ENCODE data around the gene GCDH. TPM values are rescaled to one million over a fixed set of nuclear protein-coding genes. Genes with fewer than 3 reads are reported as not detected.

Gene GCDH
- total RNA-seq, 2 donors from 2014 or later = 66.4 to 81.7 TPM

DNA sequence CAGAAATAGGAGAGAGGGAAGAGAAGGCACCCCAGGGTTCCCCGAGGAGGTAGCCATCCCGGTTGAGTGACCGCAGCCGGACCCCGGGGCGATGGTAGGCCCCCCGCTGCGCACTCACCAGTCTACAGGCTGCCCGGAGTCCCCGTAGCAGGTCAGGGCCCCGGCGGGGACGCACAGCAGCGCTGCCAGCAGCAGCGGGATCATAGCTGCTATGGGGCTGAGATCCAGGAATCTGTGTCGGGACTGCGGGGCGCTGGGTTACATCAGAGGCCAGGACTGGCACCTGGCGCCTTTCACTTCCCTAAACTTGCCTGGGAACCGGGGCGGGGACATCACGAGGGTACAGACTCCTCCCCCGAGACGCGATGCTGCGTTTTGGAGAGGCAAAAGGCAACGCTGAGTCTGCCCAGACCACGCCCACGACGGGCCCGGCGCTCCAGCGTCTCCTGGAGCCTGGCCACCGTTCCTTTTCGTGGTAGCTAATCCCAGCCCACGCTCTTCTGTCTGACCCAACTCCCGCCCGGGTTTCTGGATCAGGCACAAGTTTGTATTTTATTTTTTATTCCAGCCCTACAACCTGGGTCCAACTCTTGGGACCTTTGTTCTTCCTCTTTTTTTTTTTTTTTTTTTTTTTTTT lies 9.7 kb upstream of the GCDH start, which contains the start of gene DNASE2:
TSS of gene DNASE2 (minus strand) at position 278 of the 637 bp plus-strand sequence. CDS start at position 204, 74 bp downstream.
- Histone ChIP-seq H3K36me3 (no peaks in the 10 kb centered on the region), H3K27me3 (replicated peaks; ENCODE audit: insufficient read depth) (no peaks in the 10 kb centered on the region), H3K9me3 (no peaks in the 10 kb centered on the region), H3K4me3 (peak within 1 kb of the TSS; percentile 45 to 65), H3K4me1 (replicated peaks) (no peaks in the 10 kb centered on the region), H3K27ac (peak within 1 kb of the TSS; percentile 74 to 83)
- peak; percentile 98 for DNase-seq (ENCODE audit: low spot score)
- under 1% methylated on average over 38 of the region's 38 CpGs for WGBS
- TF ChIP-seq POLR2AphosphoS5 (IDR thresholded peaks at IDR 0.05) (peak; percentile 98), CTCF (IDR thresholded peaks at IDR 0.05) (peak in 1 of 4 experiments; percentile 12), POLR2A (IDR thresholded peaks at IDR 0.05) (peak; percentile 98)
- intact Hi-C loops (cut with DNase I) = loop anchor here (10.0 kb wide), 1 partner anchor 54 kb away; the partner anchor contains the start of genes CALR and FARSA

DNA sequence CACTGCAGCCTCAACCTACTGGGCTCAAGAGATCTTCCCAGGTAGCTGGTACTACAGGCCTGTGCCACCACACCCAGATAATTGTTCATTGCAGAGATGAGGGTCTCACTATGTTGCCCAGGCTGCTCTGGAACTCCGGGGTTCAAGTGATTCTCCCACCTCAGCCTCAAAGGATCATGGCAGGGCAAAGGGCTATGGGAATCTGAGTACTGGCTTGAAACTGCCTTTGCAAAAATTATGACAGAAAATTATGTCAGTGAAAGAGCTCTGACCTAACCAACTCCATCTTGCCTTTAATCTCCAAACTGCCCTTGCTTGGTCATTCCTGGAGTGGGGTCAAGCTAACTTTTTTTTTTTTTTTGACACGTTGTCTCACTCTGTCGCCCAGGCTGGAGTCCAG lies 8.4 kb upstream of the GCDH start:
- intact Hi-C loops (cut with DNase I) = loop anchor here (10.0 kb wide), 1 partner anchor 52 kb away; the partner anchor contains the start of genes CALR and FARSA
- H3K4me3 ChIP-seq = no peak overlapping the region
- no peaks in the 10 kb centered on the region for H3K27me3 ChIP-seq (replicated peaks; ENCODE audit: insufficient read depth)
- no peak for DNase-seq (ENCODE audit: low spot score)
- H3K27ac ChIP-seq = no peak overlapping the region
- TF ChIP-seq CTCF (IDR thresholded peaks at IDR 0.05) (no peak), POLR2A (IDR thresholded peaks at IDR 0.05) (no peak), POLR2AphosphoS5 (IDR thresholded peaks at IDR 0.05) (no peak)
- H3K9me3 ChIP-seq = no peaks in the 10 kb centered on the region
- H3K4me1 ChIP-seq (replicated peaks) = no peaks in the 10 kb centered on the region
- 91% methylated on average over 3 of the region's 3 CpGs for WGBS
- H3K36me3 ChIP-seq = no peaks in the 10 kb centered on the region

DNA sequence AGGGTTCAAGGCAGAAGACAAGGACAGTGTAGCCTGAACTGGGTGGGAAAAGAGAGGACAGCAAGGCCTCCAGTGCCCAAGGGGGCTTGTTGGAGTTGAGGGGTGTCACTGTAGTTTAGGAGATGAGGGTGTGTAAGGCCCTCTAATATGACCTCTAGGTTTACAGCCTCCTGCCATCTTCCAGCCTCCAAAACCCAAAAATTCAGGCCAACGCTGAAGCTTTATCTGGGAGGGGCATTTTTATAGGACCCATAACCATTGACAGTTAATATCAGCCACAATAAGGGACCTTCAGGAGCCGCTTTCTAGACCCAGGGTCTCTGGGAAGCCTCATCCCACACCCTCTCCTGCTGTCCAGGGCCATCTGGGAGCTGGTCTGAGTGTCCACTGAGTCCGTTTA lies 6.8 kb upstream of the GCDH start:
- H3K4me3 ChIP-seq = no peak overlapping the region
- TF ChIP-seq POLR2A (IDR thresholded peaks at IDR 0.05) = no peak
- no peak for TF ChIP-seq CTCF (IDR thresholded peaks at IDR 0.05)
- TF ChIP-seq POLR2AphosphoS5 (IDR thresholded peaks at IDR 0.05) = no peak
- no peak for DNase-seq (ENCODE audit: low spot score)
- H3K36me3 ChIP-seq = no peaks in the 10 kb centered on the region
- no peaks in the 10 kb centered on the region for H3K27me3 ChIP-seq (replicated peaks; ENCODE audit: insufficient read depth)
- no peaks in the 10 kb centered on the region for H3K9me3 ChIP-seq
- intact Hi-C loops (cut with DNase I) = loop anchor here (10.0 kb wide), 1 partner anchor 51 kb away; the partner anchor contains the start of genes CALR and FARSA
- no peaks in the 10 kb centered on the region for H3K4me1 ChIP-seq (replicated peaks)
- H3K27ac ChIP-seq = no peak overlapping the region
- 95% methylated on average over 3 of the region's 3 CpGs for WGBS

GRCh38 chr19:12884627-12884925 lies 6.4 kb upstream of the GCDH start:
- 80% methylated on average over 12 of the region's 12 CpGs for WGBS
- intact Hi-C loops (cut with DNase I) = loop anchor here (10.0 kb wide), 1 partner anchor 50 kb away; the partner anchor contains the start of genes CALR and FARSA
- TF ChIP-seq POLR2AphosphoS5 (IDR thresholded peaks at IDR 0.05) (no peak), CTCF (IDR thresholded peaks at IDR 0.05) (no peak), POLR2A (IDR thresholded peaks at IDR 0.05) (no peak)
- DNase-seq (ENCODE audit: low spot score) = no peak
- no peaks in the 10 kb centered on the region for H3K27me3 ChIP-seq (replicated peaks; ENCODE audit: insufficient read depth)
- no peaks in the 10 kb centered on the region for H3K9me3 ChIP-seq
- peak overlapping the region; percentile 24 to 57 for H3K27ac ChIP-seq
- H3K4me3 ChIP-seq = peak overlapping the region in 1 of 2 donors; percentile 41
- H3K36me3 ChIP-seq = no peaks in the 10 kb centered on the region
- no peaks in the 10 kb centered on the region for H3K4me1 ChIP-seq (replicated peaks)
